GM23338 (cell line): ENCODE data around the gene ATP6V0E2. TPM values are rescaled to one million over a fixed set of nuclear protein-coding genes. Genes with fewer than 3 reads are reported as not detected.
A peak's percentile ranks its signal among the peaks of the same experiment; 100 is the strongest.

Experiments
- ATAC-seq: fragments of 200-7000 bp; cut with Tn5 transposase; 3 replicates; pipeline ENCODE4 v1.9.1; 2020
- DNase-seq: peaks from one replicate; pipeline ENCODE4 v3.0.0-alpha.2; 2015; ENCODE audit warnings: low spot score
- H2AFZ ChIP-seq: fragments of 200-600 bp; sonication (generic); 2 replicates; pipeline ENCODE4 v1.8.0; 2016; ENCODE audit warnings: antibody characterized with exemption, mild to moderate bottlenecking, moderate library complexity
- H3F3A ChIP-seq: fragments of 200-600 bp; sonication (generic); replicated peaks from 2 replicates; pipeline ENCODE4 v1.8.0; 2017; ENCODE audit warnings: antibody characterized with exemption, mixed run types, low read depth
- H3K27ac ChIP-seq: fragments of 200-600 bp; sonication (generic); 2 replicates; pipeline ENCODE4 v1.6.1; 2016; ENCODE audit warnings: low read depth
- H3K27me3 ChIP-seq: fragments of 200-600 bp; sonication (generic); 2 replicates; pipeline ENCODE4 v1.8.0; 2016; ENCODE audit warnings: mild to moderate bottlenecking, mixed run types, moderate library complexity; ENCODE audit not compliant: insufficient read depth
- H3K36me3 ChIP-seq: fragments of 200-600 bp; sonication (generic); 2 replicates; pipeline ENCODE4 v1.8.0; 2016; ENCODE audit warnings: mild to moderate bottlenecking; ENCODE audit not compliant: insufficient read depth
- H3K4me1 ChIP-seq: fragments of 200-600 bp; sonication (generic); 2 replicates; pipeline ENCODE4 v1.8.0; 2016; ENCODE audit warnings: mild to moderate bottlenecking, moderate library complexity; ENCODE audit not compliant: insufficient read depth
- H3K4me2 ChIP-seq: fragments of 200-600 bp; sonication (generic); 2 replicates; pipeline ENCODE4 v1.7.1; 2017; ENCODE audit warnings: mixed run types
- H3K4me3 ChIP-seq: fragments of 200-600 bp; sonication (generic); 2 replicates; pipeline ENCODE4 v1.6.1; 2016; ENCODE audit warnings: mixed run types
- H3K79me2 ChIP-seq: fragments of 200-600 bp; sonication (generic); replicated peaks from 2 replicates; pipeline ENCODE4 v1.8.0; 2017; ENCODE audit warnings: mild to moderate bottlenecking; ENCODE audit not compliant: insufficient read depth
- H3K9me2 ChIP-seq: fragments of 200-600 bp; sonication (generic); 2 replicates; pipeline ENCODE4 v1.8.0; 2017; ENCODE audit not compliant: insufficient read depth
- H4K20me1 ChIP-seq: fragments of 200-600 bp; sonication (generic); replicated peaks from 2 replicates; pipeline ENCODE4 v1.8.0; 2017; ENCODE audit warnings: mild to moderate bottlenecking; ENCODE audit not compliant: insufficient read depth
- H3K27ac Mint-ChIP-seq: 2 replicates; pipeline ENCODE4 v1.8.0; 2020; ENCODE audit warnings: inconsistent platforms, mild to moderate bottlenecking, moderate library complexity, mixed read lengths
- H3K27me3 Mint-ChIP-seq: 3 replicates; pipeline ENCODE4 v1.8.0; 2022; ENCODE audit warnings: low read depth, mild to moderate bottlenecking, moderate library complexity, mixed read lengths, inconsistent platforms; ENCODE audit not compliant: insufficient read depth, poor library complexity
- H3K36me3 Mint-ChIP-seq: 3 replicates; pipeline ENCODE4 v1.8.0; 2021; ENCODE audit warnings: low read depth, mild to moderate bottlenecking, inconsistent platforms, moderate library complexity, mixed read lengths
- H3K4me1 Mint-ChIP-seq: 3 replicates; pipeline ENCODE4 v1.8.0; 2020; ENCODE audit warnings: mild to moderate bottlenecking, inconsistent platforms, mixed read lengths
- H3K4me3 Mint-ChIP-seq: 3 replicates; pipeline ENCODE4 v1.8.0; 2021; ENCODE audit warnings: moderate library complexity, mild to moderate bottlenecking, inconsistent platforms, mixed read lengths
- H3K9me3 Mint-ChIP-seq: 3 replicates; pipeline ENCODE4 v1.8.0; 2020; ENCODE audit warnings: moderate library complexity, mild to moderate bottlenecking, inconsistent platforms, mixed read lengths
- CREB1 ChIP-seq: fragments of 250-450 bp; sonication (Bioruptor Pico); IDR thresholded peaks from 2 replicates; pipeline ENCODE4 v1.5.0; 2020; ENCODE audit warnings: low read depth, mild to moderate bottlenecking, moderate library complexity
- EZH2 ChIP-seq: fragments of 200-600 bp; sonication (generic); IDR thresholded peaks from one replicate; pipeline ENCODE4 v1.8.0; 2017; ENCODE audit warnings: antibody characterized with exemption, mild to moderate bottlenecking, low read depth; ENCODE audit not compliant: unreplicated experiment
- long read RNA-seq: library from polyadenylated mRNA; unstranded; transcript quantifications from one replicate; pipeline ENCODE4 v2.0.0, GENCODE V29; 2020; ENCODE audit not compliant: unreplicated experiment
- polyA plus RNA-seq: library from polyadenylated mRNA; unstranded; fragments of >200 nt; fragmentation: Nextera tagmentation; extraction: Ambion mirVana; gene quantifications from 2 replicates; pipeline ENCODE4 v1.2.1, GENCODE V29; 2016
- total RNA-seq: library from RNA; depleted of rRNA; stranded (reverse); fragments of >200 nt; shearing (Covaris generic); gene quantifications from 2 replicates; pipeline ENCODE4 v1.2.3, GENCODE V29; 2014; rRNA removed
- TF ChIP-seq, protein P1 (sequence below): fragments of 250-450 bp; sonication (Bioruptor Pico); IDR thresholded peaks from 2 replicates; pipeline ENCODE4 v1.5.0; 2020; ENCODE audit warnings: mild to moderate bottlenecking, moderate library complexity

Gene ATP6V0E2
- total RNA-seq (18.8 and 34.7 TPM in 2 replicates), polyA plus RNA-seq (14.8 and 15.6 TPM in 2 replicates)
- long read RNA-seq, transcript ATP6V0E2-203 (4 exons, 2,722 nt), result major isoform, 19 of 20 reads
- long read RNA-seq, partial matches to known transcripts, result 0 of 20 reads
- long read RNA-seq, other reads (novel, unspliced or antisense), result 1 of 20 reads

DNA sequence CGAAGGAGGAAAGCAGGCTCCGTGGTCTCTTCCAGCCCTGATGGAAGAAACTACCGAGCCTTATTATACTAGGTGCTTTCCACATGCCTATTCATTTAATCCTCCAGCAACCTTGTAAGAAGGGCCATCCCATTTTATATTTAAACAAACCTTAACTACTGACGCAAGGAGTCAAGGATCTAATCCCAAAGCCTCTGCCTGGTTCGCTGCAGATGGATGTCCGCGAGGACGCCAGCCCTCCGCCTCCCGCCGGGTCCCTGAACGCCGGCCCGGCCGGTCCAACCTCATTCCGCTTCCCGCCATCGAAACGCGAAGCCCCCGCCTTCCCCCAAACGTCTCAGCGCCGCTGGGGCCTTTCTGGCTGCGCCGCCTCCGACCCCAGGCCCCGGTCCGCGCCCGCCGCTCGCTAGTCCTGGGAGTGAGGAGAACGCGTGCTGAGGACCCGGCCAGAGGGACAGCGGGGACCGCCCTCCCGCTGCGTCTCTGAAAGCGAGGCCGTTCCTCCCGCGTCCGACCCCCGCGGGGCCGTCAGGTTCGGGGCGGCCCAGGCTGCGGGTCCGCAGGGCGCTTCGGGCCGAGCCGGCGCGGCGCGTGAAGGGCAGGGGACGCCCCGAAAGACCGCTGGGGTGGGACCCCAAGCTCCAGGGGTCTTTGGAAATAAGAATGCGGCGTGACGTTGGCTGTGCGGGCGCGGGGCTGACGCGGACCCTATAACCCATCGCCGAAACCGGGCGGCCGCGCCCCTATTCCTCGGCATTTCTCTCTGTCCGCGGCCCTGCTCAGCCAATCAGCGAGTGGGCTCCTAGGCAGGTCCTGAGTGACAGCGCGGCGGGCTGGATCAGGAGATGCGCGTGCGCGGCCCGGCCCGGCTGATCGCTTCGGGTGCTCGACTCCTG lies at the start of gene ATP6V0E2:
TSS of gene ATP6V0E2 (plus strand) at position 896 of the 896 bp plus-strand sequence. CDS start 97 bp downstream, outside the sequence.
- peak; percentile 90 for ATAC-seq
- peak; percentile 97 for DNase-seq
- Histone ChIP-seq H3F3A (peaks cover 11% of the 10 kb centered on the region; the same call in 1 of the 2 replicates), H2AFZ (peak within 1 kb of the TSS; percentile 99), H3K4me3 (peak within 1 kb of the TSS; percentile 83), H3K27me3 (peaks cover 24% of the 10 kb centered on the region), H3K9me2 (no peaks in the 10 kb centered on the region), H3K4me1 (peaks cover 6% of the 10 kb centered on the region; the same call in 1 of the 2 replicates), H3K27ac (no peak within 1 kb of the TSS), H4K20me1 (0 out of 2 replicates have a peak, but pooled peaks cover 4% of the 10 kb centered on the region), H3K79me2 (no peaks in the 10 kb centered on the region), H3K36me3 (no peaks in the 10 kb centered on the region), H3K4me2 (peak within 1 kb of the TSS; percentile 79)
- peak; percentile 7 for TF ChIP-seq EZH2
- TF ChIP-seq, protein P1, sequence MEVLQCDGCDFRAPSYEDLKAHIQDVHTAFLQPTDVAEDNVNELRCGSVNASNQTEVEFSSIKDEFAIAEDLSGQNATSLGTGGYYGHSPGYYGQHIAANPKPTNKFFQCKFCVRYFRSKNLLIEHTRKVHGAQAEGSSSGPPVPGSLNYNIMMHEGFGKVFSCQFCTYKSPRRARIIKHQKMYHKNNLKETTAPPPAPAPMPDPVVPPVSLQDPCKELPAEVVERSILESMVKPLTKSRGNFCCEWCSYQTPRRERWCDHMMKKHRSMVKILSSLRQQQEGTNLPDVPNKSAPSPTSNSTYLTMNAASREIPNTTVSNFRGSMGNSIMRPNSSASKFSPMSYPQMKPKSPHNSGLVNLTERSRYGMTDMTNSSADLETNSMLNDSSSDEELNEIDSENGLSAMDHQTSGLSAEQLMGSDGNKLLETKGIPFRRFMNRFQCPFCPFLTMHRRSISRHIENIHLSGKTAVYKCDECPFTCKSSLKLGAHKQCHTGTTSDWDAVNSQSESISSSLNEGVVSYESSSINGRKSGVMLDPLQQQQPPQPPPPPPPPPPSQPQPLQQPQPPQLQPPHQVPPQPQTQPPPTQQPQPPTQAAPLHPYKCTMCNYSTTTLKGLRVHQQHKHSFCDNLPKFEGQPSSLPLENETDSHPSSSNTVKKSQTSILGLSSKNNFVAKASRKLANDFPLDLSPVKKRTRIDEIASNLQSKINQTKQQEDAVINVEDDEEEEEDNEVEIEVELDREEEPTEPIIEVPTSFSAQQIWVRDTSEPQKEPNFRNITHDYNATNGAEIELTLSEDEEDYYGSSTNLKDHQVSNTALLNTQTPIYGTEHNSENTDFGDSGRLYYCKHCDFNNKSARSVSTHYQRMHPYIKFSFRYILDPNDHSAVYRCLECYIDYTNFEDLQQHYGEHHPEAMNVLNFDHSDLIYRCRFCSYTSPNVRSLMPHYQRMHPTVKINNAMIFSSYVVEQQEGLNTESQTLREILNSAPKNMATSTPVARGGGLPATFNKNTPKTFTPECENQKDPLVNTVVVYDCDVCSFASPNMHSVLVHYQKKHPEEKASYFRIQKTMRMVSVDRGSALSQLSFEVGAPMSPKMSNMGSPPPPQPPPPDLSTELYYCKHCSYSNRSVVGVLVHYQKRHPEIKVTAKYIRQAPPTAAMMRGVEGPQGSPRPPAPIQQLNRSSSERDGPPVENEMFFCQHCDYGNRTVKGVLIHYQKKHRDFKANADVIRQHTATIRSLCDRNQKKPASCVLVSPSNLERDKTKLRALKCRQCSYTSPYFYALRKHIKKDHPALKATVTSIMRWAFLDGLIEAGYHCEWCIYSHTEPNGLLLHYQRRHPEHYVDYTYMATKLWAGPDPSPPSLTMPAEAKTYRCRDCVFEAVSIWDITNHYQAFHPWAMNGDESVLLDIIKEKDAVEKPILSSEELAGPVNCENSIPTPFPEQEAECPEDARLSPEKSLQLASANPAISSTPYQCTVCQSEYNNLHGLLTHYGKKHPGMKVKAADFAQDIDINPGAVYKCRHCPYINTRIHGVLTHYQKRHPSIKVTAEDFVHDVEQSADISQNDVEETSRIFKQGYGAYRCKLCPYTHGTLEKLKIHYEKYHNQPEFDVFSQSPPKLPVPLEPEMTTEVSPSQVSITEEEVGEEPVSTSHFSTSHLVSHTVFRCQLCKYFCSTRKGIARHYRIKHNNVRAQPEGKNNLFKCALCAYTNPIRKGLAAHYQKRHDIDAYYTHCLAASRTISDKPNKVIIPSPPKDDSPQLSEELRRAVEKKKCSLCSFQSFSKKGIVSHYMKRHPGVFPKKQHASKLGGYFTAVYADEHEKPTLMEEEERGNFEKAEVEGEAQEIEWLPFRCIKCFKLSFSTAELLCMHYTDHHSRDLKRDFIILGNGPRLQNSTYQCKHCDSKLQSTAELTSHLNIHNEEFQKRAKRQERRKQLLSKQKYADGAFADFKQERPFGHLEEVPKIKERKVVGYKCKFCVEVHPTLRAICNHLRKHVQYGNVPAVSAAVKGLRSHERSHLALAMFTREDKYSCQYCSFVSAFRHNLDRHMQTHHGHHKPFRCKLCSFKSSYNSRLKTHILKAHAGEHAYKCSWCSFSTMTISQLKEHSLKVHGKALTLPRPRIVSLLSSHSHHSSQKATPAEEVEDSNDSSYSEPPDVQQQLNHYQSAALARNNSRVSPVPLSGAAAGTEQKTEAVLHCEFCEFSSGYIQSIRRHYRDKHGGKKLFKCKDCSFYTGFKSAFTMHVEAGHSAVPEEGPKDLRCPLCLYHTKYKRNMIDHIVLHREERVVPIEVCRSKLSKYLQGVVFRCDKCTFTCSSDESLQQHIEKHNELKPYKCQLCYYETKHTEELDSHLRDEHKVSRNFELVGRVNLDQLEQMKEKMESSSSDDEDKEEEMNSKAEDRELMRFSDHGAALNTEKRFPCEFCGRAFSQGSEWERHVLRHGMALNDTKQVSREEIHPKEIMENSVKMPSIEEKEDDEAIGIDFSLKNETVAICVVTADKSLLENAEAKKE (CRISPR knock-in tag), result no peak
- peak; percentile 26 for TF ChIP-seq CREB1 (CRISPR knock-in tag)
- H3K36me3 Mint-ChIP-seq, result no peaks in the 10 kb centered on the region
- no peak within 1 kb of the TSS for H3K27ac Mint-ChIP-seq
- H3K4me1 Mint-ChIP-seq, result peaks cover 14% of the 10 kb centered on the region; the same call in 2 of the 3 replicates
- no peaks in the 10 kb centered on the region for H3K9me3 Mint-ChIP-seq
- H3K27me3 Mint-ChIP-seq, result peaks cover 13% of the 10 kb centered on the region
- peak within 1 kb of the TSS; percentile 74 for H3K4me3 Mint-ChIP-seq
